GM13977 (cell line): ENCODE data around the gene CENPP.
"Not testable (repeated sequence)": the region's sequence is repeated elsewhere in the genome, so short reads cannot be mapped to it uniquely, and the experiment has no call there.

Experiments used
- DNase-seq: peaks from one replicate; pipeline ENCODE4 v3.0.0; 2012; ENCODE audit warnings: low spot score
- CTCF ChIP-seq: IDR thresholded peaks from 2 replicates; pipeline ENCODE4 v1.5.1; 2012; ENCODE audit warnings: mild to moderate bottlenecking, control low read depth; ENCODE audit not compliant: insufficient read depth; ENCODE audit errors: extremely low read depth, missing control alignments
- in situ Hi-C: fragments of 300-500 bp; cut with MboI; formaldehyde crosslinking; loops from one replicate; pipeline ENCODE4 v1.12.0; 2022; ENCODE audit warnings: low sequenced_read_pairs, low pct_unique_long_range_greater_than_20kb, mixed read lengths, inconsistent platforms; ENCODE audit not compliant: unreplicated experiment

The CENPP gene

GRCh38 chr9:92616655-92617111, 290.9 kb downstream of the CENPP start:
- in situ Hi-C loops = no loop called here
- no peak for DNase-seq

GRCh38 chr9:92617195-92617813, 291.6 kb downstream of the CENPP start:
- no peak for TF ChIP-seq CTCF
- no peak for DNase-seq
- in situ Hi-C loops = no loop called here

More at GRCh38 chr9:92616655-92617111, 290.9 kb downstream of the CENPP start:
- no peak for TF ChIP-seq CTCF

GRCh38 chr9:92617951-92618510, 292.3 kb downstream of the CENPP start:
- no peak for DNase-seq
- TF ChIP-seq CTCF = no peak
- in situ Hi-C loops = no loop called here

- TF ChIP-seq CTCF = no peak
- DNase-seq = no peak
- in situ Hi-C loops = no loop called here
These were observed 293.0 kb downstream of the CENPP start for GRCh38 chr9:92618633-92619225.

GRCh38 chr9:92619601-92620300, 294.0 kb downstream of the CENPP start:
- no peak for DNase-seq
- TF ChIP-seq CTCF = no peak
- in situ Hi-C loops = no loop called here

- no peak for TF ChIP-seq CTCF
- no peak for DNase-seq
- in situ Hi-C loops = no loop called here
These were observed 295.1 kb downstream of the CENPP start for GRCh38 chr9:92620845-92621244.

GRCh38 chr9:92623936-92624335, 298.2 kb downstream of the CENPP start:
- DNase-seq, in situ Hi-C loops: not testable (repeated sequence)
